Testis (tissue), 2 donors: ENCODE data around the gene SLC25A34.

Experiments
- POLR2A ChIP-seq: fragments of 450-650 bp; IDR thresholded peaks from one replicate; pipeline ENCODE4 v1.6.1; 2017; ENCODE audit warnings: antibody characterized with exemption, mild to moderate bottlenecking, moderate library complexity
- TF ChIP-seq, protein P1 (sequence below), 3 experiments: fragments of 450-650 bp in 2 of 3; fragments of 200-600 bp in 1 of 3; sonication (generic) in 1 of 3; IDR thresholded peaks; one replicate each; pipeline ENCODE4 v1.5.1; 2016 to 2019; ENCODE audit warnings: antibody characterized with exemption in 3 of 3, mild to moderate bottlenecking in 2 of 3, moderate library complexity in 1 of 3

DNA sequence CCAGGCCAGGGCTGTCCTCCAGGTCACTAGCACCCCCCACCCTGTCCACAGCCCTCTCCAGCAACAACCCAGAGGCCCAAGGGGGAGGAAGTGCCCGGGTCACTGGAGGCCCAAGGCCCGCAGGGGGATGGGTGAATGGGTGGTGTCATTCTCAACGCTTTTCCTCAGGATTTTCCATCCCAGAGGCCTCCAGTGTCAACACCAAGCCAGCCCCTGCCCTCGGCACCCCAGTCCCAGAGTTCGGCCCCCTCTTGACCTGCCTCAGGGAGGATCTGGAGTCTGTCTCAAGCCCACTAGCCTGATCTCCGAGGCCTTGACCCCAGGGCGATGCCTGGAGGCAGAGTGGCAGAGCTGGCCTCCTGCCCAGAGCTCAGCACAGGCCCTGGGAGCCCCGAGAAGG is 11.3 kb downstream of the SLC25A34 start:
- TF ChIP-seq, protein P1, sequence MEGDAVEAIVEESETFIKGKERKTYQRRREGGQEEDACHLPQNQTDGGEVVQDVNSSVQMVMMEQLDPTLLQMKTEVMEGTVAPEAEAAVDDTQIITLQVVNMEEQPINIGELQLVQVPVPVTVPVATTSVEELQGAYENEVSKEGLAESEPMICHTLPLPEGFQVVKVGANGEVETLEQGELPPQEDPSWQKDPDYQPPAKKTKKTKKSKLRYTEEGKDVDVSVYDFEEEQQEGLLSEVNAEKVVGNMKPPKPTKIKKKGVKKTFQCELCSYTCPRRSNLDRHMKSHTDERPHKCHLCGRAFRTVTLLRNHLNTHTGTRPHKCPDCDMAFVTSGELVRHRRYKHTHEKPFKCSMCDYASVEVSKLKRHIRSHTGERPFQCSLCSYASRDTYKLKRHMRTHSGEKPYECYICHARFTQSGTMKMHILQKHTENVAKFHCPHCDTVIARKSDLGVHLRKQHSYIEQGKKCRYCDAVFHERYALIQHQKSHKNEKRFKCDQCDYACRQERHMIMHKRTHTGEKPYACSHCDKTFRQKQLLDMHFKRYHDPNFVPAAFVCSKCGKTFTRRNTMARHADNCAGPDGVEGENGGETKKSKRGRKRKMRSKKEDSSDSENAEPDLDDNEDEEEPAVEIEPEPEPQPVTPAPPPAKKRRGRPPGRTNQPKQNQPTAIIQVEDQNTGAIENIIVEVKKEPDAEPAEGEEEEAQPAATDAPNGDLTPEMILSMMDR (IDR thresholded peaks at IDR 0.05), result no peak
- TF ChIP-seq POLR2A, result no peak
